Stimulated activated CD8-positive, alpha-beta memory T cell treated with anti-CD3 and anti-CD28 coated beads, Interleukin-4, amount 100 ng/mL, for 1 hour (primary cell): ENCODE measurements around the gene TM2D3.

Experiments
- DNase-seq, 2 donors: peaks; one replicate each; pipeline ENCODE4 v3.0.0-alpha.2; 2020; ENCODE audit warnings: low read depth in 2 of 2, low spot score in 1 of 2

Gene TM2D3

GRCh38 chr15:101608201-101608600 lies 44.0 kb downstream of the TM2D3 start:
- DNase-seq: no peak

GRCh38 chr15:101607108-101607507 lies 45.1 kb downstream of the TM2D3 start:
- DNase-seq: no peak

DNA sequence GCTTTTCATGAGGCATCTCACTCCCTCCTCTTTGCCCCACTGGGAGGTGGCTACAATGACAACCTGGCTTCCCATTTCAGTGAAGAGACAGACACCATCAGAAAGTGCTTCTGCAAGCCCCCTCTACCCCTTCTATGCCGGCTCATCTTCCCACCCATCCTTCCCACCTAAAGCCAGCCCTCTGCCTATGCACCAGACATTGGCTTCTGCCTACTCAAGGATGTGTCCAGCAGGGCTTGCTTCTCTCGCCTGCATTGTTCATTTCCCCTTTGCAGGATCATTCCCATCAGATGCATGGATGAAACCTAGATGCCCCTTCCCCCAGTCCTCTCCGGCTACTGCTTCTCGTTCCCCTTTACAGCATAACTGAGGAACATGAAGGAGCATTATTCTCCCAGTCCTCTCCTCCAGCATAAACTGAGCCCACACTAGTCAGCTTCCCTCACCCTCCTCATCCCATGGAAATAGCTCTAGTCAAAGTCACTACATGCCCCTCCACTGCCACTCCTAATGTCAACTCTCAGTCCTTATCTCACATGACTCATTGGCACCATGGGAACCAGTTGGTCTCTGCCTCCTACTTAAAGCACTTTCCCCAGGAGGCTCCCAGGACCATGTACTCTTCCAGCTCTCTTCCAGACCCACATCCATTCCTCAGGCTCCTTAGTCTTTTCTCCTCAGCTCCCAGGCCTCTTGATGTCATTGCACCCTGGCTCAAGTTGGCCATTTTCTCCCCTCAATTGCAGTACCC lies 47.9 kb downstream of the TM2D3 start:
- DNase-seq: no peak

DNA sequence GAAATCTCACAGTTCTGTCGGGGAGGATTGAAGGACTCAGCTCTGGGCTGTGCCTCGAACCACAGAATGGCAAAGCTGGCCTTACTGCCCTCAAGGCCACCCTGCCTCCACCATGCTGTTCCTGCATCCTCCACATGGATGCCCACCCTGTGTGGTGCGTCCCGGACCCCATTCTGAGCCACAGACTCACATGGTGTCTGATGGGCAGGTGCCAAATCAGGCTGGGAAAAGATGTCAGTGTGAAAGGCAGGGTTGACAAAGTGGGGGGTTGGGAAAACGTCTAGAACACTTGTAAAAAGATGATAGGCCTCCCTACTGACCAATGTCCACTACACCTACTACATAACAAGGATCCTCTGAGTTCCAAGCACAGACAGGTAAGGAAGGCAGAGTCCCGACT lies 49.4 kb downstream of the TM2D3 start:
- no peak for DNase-seq

DNA sequence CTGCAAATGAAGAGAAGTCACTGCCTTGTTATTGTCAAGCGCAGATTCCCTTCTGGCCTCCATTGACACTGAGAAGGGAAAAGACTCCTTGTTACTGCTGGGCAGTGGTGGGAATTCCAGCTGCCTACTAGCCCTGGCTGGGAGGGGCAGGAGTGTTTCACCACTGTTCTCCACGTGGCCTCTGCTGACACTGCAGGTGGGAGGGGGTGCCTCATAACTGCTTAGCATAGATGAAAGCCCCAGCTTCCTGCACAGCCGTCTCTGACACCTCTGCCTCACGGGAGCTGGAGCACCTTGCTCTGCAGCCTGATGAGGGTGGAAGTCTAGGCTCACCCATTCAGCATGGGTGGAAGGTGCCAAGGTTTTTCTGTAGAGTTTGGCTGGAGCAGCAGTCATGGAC lies 52.1 kb downstream of the TM2D3 start:
- DNase-seq: no peak

DNA sequence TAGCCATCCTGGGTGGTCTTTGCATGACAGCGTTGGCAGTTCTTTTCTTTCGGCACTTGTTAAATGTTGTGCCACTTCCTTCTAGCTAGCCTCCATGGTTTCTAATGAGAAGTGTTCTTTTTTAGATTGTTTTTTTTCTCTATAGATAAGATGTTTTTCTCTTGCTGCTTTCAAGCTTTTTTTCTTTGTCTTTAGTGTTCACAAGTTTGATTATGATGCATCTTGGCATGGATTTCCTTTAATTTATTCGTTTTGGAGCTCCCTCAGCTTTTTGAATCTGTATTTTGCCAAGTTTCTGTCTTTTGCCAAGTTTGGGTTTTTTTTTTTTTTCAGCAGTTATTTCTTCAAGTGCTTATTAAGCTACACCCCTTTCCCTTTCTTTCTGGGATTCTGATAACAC lies 53.1 kb downstream of the TM2D3 start:
- no peak for DNase-seq

DNA sequence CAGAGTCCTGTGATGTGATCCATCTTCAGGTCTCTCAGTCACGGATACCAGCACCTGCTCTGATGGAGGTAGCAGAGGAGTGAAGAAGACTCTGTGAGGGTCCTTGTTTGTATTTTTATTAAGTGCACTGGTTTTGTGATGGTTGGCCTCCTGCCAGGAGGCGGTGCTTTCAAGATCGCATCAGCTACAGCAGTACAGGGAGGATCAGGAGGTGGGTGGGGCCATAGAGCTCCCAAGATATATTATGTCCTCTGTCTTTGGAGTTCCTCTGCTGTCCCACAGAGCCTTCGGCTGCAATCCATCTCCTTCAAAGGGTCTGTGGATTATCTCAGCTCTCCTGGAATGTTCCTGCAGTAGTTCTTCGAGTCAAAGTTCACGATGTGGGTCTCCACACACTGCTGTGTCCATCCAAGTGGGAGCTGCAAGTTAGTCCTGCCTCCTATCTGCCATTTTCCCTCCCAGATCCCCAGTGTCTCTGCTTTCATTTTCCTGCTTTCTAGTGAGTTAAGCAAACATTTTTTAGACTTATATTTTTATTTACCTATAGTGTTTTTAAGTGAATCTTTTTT lies 54.7 kb downstream of the TM2D3 start:
- no peak for DNase-seq

GRCh38 chr15:101596633-101597032 lies 55.5 kb downstream of the TM2D3 start:
- no peak for DNase-seq
